Transverse colon (tissue), 4 donors: ENCODE data around the gene UBASH3A. TPM values are rescaled to one million over a fixed set of nuclear protein-coding genes. Genes with fewer than 3 reads are reported as not detected.
A peak's percentile ranks its signal among the peaks of the same experiment; 100 is the strongest.

ENCODE experiments used
- DNase-seq: peaks from one replicate; pipeline ENCODE4 v3.0.0-alpha.2; 2019
- H3K27ac ChIP-seq, 4 donors: fragments of 200-600 bp; sonication (generic); 2 replicates each; pipeline ENCODE4 v1.5.1; 2016 to 2018; ENCODE audit warnings: inconsistent platforms in 4 of 4
- H3K27me3 ChIP-seq: fragments of 200-600 bp; sonication (generic); 2 replicates; pipeline ENCODE4 v1.5.1; 2017; ENCODE audit warnings: inconsistent platforms
- H3K36me3 ChIP-seq, 4 donors: fragments of 200-600 bp; sonication (generic); 2 replicates each; pipeline ENCODE4 v1.5.1; 2017 to 2019; ENCODE audit warnings: inconsistent platforms in 4 of 4
- H3K4me1 ChIP-seq, 4 donors: fragments of 200-600 bp; sonication (generic); 2 replicates each; pipeline ENCODE4 v1.5.1; 2017 to 2020; ENCODE audit warnings: inconsistent platforms in 4 of 4
- H3K4me3 ChIP-seq, 4 donors: fragments of 200-600 bp; sonication (generic); 1 replicate in 1 of 4; 2 replicates in 3 of 4; pipeline versions ENCODE4 v1.5.1 to v1.6.1; 2017 to 2019; ENCODE audit warnings: inconsistent platforms in 4 of 4
- H3K9me3 ChIP-seq, 2 donors: fragments of 200-600 bp; sonication (generic); 2 replicates each; pipeline ENCODE4 v1.5.1; 2017 to 2019; ENCODE audit warnings: inconsistent platforms in 2 of 2
- CTCF ChIP-seq, 5 experiments: fragments of 200-600 bp in 3 of 5; fragments of 450-650 bp in 2 of 5; sonication (generic) in 3 of 5; IDR thresholded peaks; 1 replicate in 2 of 5; 2 replicates in 3 of 5; pipeline ENCODE4 v1.5.1; 2016 to 2017; ENCODE audit warnings: antibody characterized with exemption in 5 of 5, inconsistent platforms in 3 of 5, mild to moderate bottlenecking in 2 of 5, moderate library complexity in 1 of 5
- EP300 ChIP-seq: sonication (generic); formaldehyde crosslinking; IDR thresholded peaks from one replicate; pipeline ENCODE4 v1.6.1; 2017; ENCODE audit warnings: antibody characterized with exemption, low read depth
- POLR2A ChIP-seq: fragments of 450-650 bp; IDR thresholded peaks from one replicate; pipeline ENCODE4 v1.6.1; 2016; ENCODE audit warnings: antibody characterized with exemption, mild to moderate bottlenecking, moderate library complexity
- POLR2AphosphoS5 ChIP-seq, 3 donors: sonication (generic); formaldehyde crosslinking; IDR thresholded peaks; one replicate each; pipeline ENCODE4 v1.6.1; 2016; ENCODE audit warnings: antibody characterized with exemption in 3 of 3
- WGBS, 2 donors: methylation state at CpG; one replicate each; pipeline ENCODE4 v1.1.5; 2018; ENCODE audit warnings: low coverage in 1 of 2; 5-methylcytosine and 5-hydroxymethylcytosine counted together
- in situ Hi-C, 4 donors: fragments of 200-750 bp; cut with MboI; loops; one replicate each; pipeline versions ENCODE4 v1.15.0 to v1.15.1; 2017; ENCODE audit warnings: low sequenced_read_pairs in 3 of 4, low pct_ligation_motif_present in 1 of 4, low pct_unique_long_range_greater_than_20kb in 1 of 4
- intact Hi-C: fragments of 100-400 bp; cut with DNase I; formaldehyde crosslinking; loops from one replicate; pipeline ENCODE4 v1.15.1; 2023; ENCODE audit warnings: low total_unique reads
- total RNA-seq, 4 donors: library from RNA; depleted of rRNA; stranded (reverse); fragments of >200 nt; gene quantifications; one replicate each; pipeline ENCODE4 v1.1.0, GENCODE V29; 2016

UBASH3A gene
- total RNA-seq, 4 donors from 2014 or later: 0.37 to 3.0 (median 0.82) TPM; not detected in 1

- peaks cover 20 to 78% (median 56%) of the 10 kb centered on the region in 4 donors for H3K4me1 ChIP-seq
- peak overlapping the region; percentile 78 to 87 (median 83) for H3K27ac ChIP-seq
- no peaks in the 10 kb centered on the region for H3K9me3 ChIP-seq
- no peak overlapping the region for H3K4me3 ChIP-seq
- in situ Hi-C loops (loop anchor here in 1 of 4 donors (10.0 to 25.0 kb wide), 2 partner anchors 74 to 298 kb away; no protein-coding TSS in a partner anchor), intact Hi-C loops (no loop called here)
- peak; percentile 61 for DNase-seq
- WGBS, 2 donors: 58% methylated on average over 14 of the region's 14 CpGs; no CpG with 5 or more reads in 1 of the 2 donors
- TF ChIP-seq CTCF (IDR thresholded peaks at IDR 0.05): no peak
- peak in 2 of 3 donors; percentile 25 to 52 for TF ChIP-seq POLR2AphosphoS5 (IDR thresholded peaks at IDR 0.05)
- no peak for TF ChIP-seq EP300
- TF ChIP-seq POLR2A: no peak
- H3K27me3 ChIP-seq: no peaks in the 10 kb centered on the region
- H3K36me3 ChIP-seq: no peaks in the 10 kb centered on the region
Measured at GRCh38 chr21:42460391-42461184, 56.9 kb downstream of the UBASH3A start.

- peak; percentile 43 for DNase-seq
- no peak for TF ChIP-seq POLR2AphosphoS5 (IDR thresholded peaks at IDR 0.05)
- TF ChIP-seq EP300: no peak
- TF ChIP-seq POLR2A: no peak
- no peak for TF ChIP-seq CTCF (IDR thresholded peaks at IDR 0.05)
- peak overlapping the region; percentile 78 to 87 (median 83) for H3K27ac ChIP-seq
- H3K36me3 ChIP-seq: no peaks in the 10 kb centered on the region
- no peaks in the 10 kb centered on the region for H3K27me3 ChIP-seq
- 53 to 56% methylated on average over 4 to 5 of the region's 5 CpGs for WGBS, 2 donors
- no peak overlapping the region for H3K4me3 ChIP-seq
- H3K9me3 ChIP-seq: no peaks in the 10 kb centered on the region
- H3K4me1 ChIP-seq: peaks cover 23 to 78% (median 60%) of the 10 kb centered on the region in 4 donors
- in situ Hi-C loops (loop anchor here in 1 of 4 donors (10.0 to 25.0 kb wide), 2 partner anchors 74 to 299 kb away; no protein-coding TSS in a partner anchor), intact Hi-C loops (no loop called here)
Measured at GRCh38 chr21:42461185-42461520, 57.5 kb downstream of the UBASH3A start.

- 70 to 80% methylated on average over 1 to 10 of the region's 10 CpGs for WGBS, 2 donors
- Histone ChIP-seq H3K36me3 (no peaks in the 10 kb centered on the region), H3K4me3 (no peak overlapping the region), H3K27me3 (no peaks in the 10 kb centered on the region), H3K27ac (peak overlapping the region; percentile 78 to 87 (median 83)), H3K9me3 (no peaks in the 10 kb centered on the region), H3K4me1 (peaks cover 23 to 80% (median 64%) of the 10 kb centered on the region in 4 donors)
- TF ChIP-seq CTCF (IDR thresholded peaks at IDR 0.05): no peak
- TF ChIP-seq POLR2AphosphoS5 (IDR thresholded peaks at IDR 0.05): peak; percentile 49 to 64 (median 64)
- TF ChIP-seq POLR2A: peak; percentile 23
- no peak for TF ChIP-seq EP300
- DNase-seq: peak; percentile 67
- in situ Hi-C loops (loop anchor here in 1 of 4 donors (10.0 to 25.0 kb wide), 2 partner anchors 73 to 300 kb away; no protein-coding TSS in a partner anchor), intact Hi-C loops (no loop called here)
Measured at GRCh38 chr21:42461881-42462877, 58.5 kb downstream of the UBASH3A start.
